ENCODE measurements around the gene HMBS. TPM values are rescaled to one million over a fixed set of nuclear protein-coding genes. Genes with fewer than 3 reads are reported as not detected.
"Not testable (repeated sequence)": the region's sequence is repeated elsewhere in the genome, so short reads cannot be mapped to it uniquely, and the experiment has no call there.

The HMBS gene
- 25.3 and 38.2 TPM in 2 replicates for total RNA-seq (ENCODE audit: low replicate concordance)
- long read RNA-seq, transcript HMBS-201 (14 exons, 1,501 nt), result major isoform, 97 of 126 reads
- long read RNA-seq, transcript HMBS-209 (14 exons, 1,559 nt), result minor isoform, 6 of 126 reads
- long read RNA-seq, partial matches to known transcripts, result 4 of 126 reads
- long read RNA-seq, other reads (novel, unspliced or antisense), result 18 of 126 reads

DNA sequence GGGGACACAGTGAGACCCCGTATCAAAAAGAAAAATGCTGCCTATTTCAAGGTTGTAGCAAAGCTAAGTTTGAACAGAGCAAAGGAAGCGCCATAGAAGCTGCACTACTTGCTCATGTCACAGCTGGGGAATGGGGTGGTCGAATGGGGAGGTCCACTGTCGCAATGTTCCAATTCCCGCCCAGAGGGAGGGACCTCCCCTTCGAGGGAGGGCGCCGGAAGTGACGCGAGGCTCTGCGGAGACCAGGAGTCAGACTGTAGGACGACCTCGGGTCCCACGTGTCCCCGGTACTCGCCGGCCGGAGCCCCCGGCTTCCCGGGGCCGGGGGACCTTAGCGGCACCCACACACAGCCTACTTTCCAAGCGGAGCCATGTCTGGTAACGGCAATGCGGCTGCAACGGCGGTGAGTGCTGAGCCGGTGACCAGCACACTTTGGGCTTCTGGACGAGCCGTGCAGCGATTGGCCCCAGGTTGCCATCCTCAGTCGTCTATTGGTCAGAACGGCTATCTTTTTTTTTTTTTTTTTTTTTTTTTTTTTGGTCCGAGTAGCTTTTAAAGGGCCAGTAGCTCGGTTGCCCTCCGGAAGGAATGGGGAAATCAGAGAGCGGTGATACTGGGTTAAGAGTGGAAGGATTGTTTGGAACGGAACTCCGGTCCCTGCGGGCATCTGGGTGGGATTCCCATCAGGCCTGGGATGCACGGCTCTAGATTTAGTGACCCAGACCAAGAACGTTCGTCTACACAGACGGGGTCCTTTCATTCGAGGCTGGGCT, at the start of gene HMBS:
Gene HMBS, plus strand, starts transcription at position 219 of the 774 bp plus-strand sequence. Its CDS starts 153 bp downstream, at position 372.
- H3K27ac Mint-ChIP-seq, result peak within 1 kb of the TSS; percentile 96
- no peaks in the 10 kb centered on the region for H3K36me3 Mint-ChIP-seq
- H3K9me3 Mint-ChIP-seq, result no peaks in the 10 kb centered on the region
- H3K27me3 Mint-ChIP-seq, result no peaks in the 10 kb centered on the region
- H3K4me1 Mint-ChIP-seq (ENCODE audit: unreplicated experiment), result peaks cover 16% of the 10 kb centered on the region
- peak; percentile 90 for DNase-seq (ENCODE audit: extremely low spot score, unreplicated experiment)
- TF ChIP-seq, protein P1, sequence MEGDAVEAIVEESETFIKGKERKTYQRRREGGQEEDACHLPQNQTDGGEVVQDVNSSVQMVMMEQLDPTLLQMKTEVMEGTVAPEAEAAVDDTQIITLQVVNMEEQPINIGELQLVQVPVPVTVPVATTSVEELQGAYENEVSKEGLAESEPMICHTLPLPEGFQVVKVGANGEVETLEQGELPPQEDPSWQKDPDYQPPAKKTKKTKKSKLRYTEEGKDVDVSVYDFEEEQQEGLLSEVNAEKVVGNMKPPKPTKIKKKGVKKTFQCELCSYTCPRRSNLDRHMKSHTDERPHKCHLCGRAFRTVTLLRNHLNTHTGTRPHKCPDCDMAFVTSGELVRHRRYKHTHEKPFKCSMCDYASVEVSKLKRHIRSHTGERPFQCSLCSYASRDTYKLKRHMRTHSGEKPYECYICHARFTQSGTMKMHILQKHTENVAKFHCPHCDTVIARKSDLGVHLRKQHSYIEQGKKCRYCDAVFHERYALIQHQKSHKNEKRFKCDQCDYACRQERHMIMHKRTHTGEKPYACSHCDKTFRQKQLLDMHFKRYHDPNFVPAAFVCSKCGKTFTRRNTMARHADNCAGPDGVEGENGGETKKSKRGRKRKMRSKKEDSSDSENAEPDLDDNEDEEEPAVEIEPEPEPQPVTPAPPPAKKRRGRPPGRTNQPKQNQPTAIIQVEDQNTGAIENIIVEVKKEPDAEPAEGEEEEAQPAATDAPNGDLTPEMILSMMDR (conservative IDR thresholded peaks at IDR 0.05), result no peak
- H3K4me3 Mint-ChIP-seq, result peak within 1 kb of the TSS; percentile 99

DNA sequence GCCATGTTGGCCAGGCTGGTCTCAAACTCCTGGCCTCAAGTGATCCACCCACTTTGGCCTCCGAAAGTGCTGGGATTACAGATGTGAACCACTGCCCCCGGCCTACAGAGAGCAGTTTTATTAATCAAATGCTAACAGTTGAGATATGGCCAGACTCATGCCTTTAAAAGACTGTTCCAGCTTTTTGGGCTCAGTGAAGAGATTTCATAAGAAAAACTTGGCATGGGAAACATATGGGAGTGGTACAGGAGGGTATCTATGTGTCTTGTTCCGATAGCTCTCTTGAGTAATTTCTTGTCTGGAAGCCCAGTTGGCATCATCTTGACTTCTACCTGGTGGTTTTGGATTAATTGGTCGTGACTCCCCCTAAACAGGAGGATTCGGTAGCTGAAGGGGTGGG, 45.8 kb upstream of the HMBS start:
- no peak overlapping the region for H3K4me3 Mint-ChIP-seq
- no peak for DNase-seq (ENCODE audit: extremely low spot score, unreplicated experiment)
- H3K27me3 Mint-ChIP-seq, result no peaks in the 10 kb centered on the region
- H3K4me1 Mint-ChIP-seq (ENCODE audit: unreplicated experiment), result no peaks in the 10 kb centered on the region
- no peak overlapping the region for H3K27ac Mint-ChIP-seq
- H3K9me3 Mint-ChIP-seq, result no peaks in the 10 kb centered on the region
- no peaks in the 10 kb centered on the region for H3K36me3 Mint-ChIP-seq
- TF ChIP-seq, protein P1 (conservative IDR thresholded peaks at IDR 0.05), result no peak

- H3K27ac Mint-ChIP-seq; H3K4me1 Mint-ChIP-seq (ENCODE audit: unreplicated experiment); H3K27me3 Mint-ChIP-seq; H3K36me3 Mint-ChIP-seq; DNase-seq (ENCODE audit: extremely low spot score, unreplicated experiment); H3K9me3 Mint-ChIP-seq; H3K4me3 Mint-ChIP-seq: not testable (repeated sequence)
These were observed 45.2 kb upstream of the HMBS start for GRCh38 chr11:119039471-119039870.

DNA sequence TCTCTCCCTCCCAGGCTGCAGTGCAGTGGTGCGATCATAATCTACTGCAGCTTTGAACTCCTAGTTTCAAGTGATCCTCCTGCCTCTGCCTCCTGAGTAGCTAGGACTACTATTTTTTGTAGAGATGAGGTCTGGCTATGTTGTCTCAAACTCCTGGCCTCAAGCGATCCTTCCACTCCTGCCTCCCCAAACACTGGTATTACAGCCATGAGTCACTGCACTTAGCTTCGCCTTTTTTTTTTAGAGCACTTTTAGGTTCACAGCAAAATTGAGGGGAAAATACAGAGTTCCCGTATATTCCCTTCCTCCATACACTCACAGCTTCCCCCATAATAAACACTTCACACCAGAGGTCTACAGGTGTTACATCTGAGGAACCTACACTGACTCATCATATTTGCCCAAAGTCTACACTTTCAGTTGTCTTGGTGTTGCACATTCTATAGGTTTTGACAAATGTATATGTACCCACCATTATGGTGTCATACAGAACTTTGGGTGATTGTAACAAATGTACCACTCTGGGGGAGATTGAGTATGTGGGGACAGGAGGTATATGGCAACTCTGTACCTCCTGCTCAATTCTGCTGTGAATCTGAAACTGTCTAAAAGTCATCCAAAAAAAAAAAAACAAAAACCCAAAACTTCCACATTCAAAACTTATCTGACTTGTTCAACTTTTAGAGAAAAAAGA, 42.7 kb upstream of the HMBS start:
- Mint-ChIP-seq H3K36me3 (no peaks in the 10 kb centered on the region), H3K4me1 (ENCODE audit: unreplicated experiment) (no peaks in the 10 kb centered on the region), H3K9me3 (no peaks in the 10 kb centered on the region), H3K27ac (peak overlapping the region; percentile 32), H3K27me3 (no peaks in the 10 kb centered on the region), H3K4me3 (no peak overlapping the region)
- DNase-seq (ENCODE audit: extremely low spot score, unreplicated experiment), result no peak
- TF ChIP-seq, protein P1 (conservative IDR thresholded peaks at IDR 0.05), result no peak

- H3K9me3 Mint-ChIP-seq, result no peaks in the 10 kb centered on the region
- H3K4me1 Mint-ChIP-seq (ENCODE audit: unreplicated experiment), result no peaks in the 10 kb centered on the region
- peaks cover 3% of the 10 kb centered on the region for H3K36me3 Mint-ChIP-seq
- no peak overlapping the region for H3K4me3 Mint-ChIP-seq
- H3K27ac Mint-ChIP-seq, result no peak overlapping the region
- no peaks in the 10 kb centered on the region for H3K27me3 Mint-ChIP-seq
- no peak for DNase-seq (ENCODE audit: extremely low spot score, unreplicated experiment)
- TF ChIP-seq, protein P1 (conservative IDR thresholded peaks at IDR 0.05), result no peak
These were observed 41.8 kb upstream of the HMBS start for GRCh38 chr11:119042927-119043326.

- Mint-ChIP-seq H3K27me3 (no peaks in the 10 kb centered on the region), H3K4me3 (no peak overlapping the region), H3K4me1 (ENCODE audit: unreplicated experiment) (no peaks in the 10 kb centered on the region), H3K9me3 (no peaks in the 10 kb centered on the region), H3K27ac (no peak overlapping the region), H3K36me3 (peaks cover 3% of the 10 kb centered on the region)
- TF ChIP-seq, protein P1 (conservative IDR thresholded peaks at IDR 0.05), result peak; percentile 62
- no peak for DNase-seq (ENCODE audit: extremely low spot score, unreplicated experiment)
These were observed 40.0 kb upstream of the HMBS start for GRCh38 chr11:119044708-119045107.

Measured in type B pancreatic cell (in vitro differentiated cells).